ENCODE data around the gene ANKS1B.

The ANKS1B gene

DNA sequence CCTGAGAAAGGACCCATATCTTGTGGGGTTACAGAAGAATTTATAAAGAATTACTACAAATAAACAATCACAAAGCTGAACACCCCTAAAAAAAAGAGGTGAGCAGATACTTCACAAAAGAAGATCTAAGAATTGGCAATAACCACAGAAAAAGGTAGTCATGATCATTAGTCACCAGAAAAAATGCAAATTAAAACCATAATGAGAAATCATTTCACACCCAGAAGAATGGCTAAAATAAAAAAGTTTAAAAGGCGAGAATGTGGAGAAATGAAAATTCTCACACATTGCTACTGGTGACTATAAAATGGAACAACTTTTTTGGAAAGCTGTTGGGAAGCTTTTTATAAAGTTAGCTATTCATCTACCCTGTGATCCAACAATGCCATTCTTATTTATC, 545.3 kb downstream of the ANKS1B start:
- DNase-seq: no peak

DNA sequence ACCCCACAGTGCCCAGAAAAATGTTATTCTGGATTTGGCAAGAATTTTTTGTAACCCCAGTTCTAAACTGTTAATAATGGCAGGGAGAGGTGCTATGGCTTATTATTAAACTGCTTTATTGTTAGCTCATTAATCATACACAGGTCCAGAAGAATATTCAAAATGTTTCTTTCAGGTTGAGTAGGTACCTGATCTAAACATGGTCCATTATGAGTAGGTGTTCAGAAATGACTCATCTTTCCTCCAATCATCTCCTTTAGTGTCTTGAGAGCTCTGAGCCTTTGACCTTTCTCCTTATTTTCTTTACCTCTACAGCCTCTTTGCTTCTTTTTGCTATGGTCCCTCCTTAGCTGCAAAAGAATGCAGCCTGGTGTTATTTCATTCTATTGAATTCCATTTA, 548.2 kb downstream of the ANKS1B start:
- no peak for DNase-seq

DNA sequence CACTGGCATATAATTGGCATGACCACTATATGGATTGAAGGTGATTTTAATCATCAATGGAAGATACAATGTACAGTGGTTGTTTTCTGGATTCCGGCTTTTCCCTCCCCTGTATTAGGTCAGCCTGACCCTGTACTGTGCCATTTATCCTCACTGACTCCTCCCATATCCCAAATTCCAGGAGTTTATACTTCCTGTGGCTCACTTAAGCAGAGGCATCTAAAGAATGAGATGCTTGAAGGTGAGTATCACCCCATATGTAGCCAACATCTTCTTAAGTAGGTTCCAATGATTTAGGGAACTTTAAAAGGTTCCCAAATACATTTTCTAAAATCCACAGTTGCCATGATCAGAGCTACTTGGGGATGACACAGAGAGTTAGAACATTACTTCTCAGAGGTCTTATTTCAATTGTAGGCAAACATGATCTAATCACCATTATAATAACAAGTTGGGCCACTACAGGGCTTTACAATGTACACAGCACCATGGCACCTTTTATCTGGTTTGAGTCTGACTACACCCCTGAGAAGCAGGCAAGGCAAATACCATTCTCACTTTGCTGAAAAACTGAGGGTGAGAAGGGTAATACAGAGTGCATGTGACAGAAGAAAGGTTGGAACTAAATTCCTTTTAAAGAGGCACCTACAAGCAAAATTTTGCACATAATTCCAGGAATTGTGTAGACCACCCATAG, 549.5 kb downstream of the ANKS1B start:
- DNase-seq: no peak

DNA sequence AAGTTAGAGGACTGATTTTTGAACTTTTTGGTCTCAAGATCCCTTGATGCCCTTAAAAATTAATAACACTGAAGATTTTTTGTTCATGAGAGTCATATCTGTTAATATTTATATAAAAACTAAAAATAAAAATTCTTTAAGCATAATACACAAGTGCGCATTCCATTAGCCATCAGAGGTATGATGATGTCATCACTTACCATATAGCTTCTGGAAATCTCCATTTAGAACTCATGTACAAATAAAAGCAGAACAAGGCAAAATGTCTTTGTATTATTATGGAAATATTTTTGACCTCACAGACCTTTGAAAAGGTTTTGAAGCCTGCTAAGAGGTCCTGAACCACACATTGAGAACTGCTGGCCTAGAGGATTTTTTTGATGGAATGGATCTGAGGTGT, 551.6 kb downstream of the ANKS1B start:
- DNase-seq: no peak

DNA sequence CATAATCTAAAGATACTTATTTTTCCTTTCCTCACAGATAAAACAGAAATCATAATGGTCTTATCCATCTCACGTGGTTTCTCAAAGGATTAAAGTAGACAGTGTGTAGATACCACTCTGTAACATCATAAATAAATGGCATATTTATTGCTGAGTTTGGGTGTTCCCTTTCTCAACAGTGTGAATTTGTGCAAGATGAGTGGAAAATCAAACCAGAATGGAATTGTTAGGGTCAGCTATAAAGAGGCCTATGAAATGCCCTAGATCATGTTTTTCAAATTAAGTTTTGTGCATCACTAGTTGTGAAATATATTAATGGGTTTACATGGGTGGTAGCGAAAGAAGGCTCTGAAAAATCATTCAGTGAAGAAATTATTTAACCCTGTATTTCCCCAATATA, 553.5 kb downstream of the ANKS1B start:
- no peak for DNase-seq

DNA sequence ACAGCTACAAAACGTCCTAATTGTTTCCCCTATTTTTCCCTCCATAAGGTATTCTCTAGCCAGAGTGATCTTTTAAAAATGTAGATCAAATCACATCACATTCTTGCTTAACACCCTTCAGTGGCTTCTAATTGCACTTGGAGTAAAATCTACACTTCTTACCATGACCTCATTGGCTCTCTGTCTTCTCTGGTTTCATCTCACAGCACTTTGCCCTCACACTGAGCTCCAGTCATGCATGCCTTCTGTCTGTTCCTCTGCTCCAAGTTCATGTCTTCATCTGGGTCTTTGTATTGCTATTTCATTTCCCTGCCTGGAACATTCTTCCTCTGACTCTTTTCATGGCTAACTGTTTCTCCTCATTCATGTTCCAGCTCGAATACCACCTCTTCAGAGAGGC, 557.6 kb downstream of the ANKS1B start:
- DNase-seq: no peak

DNA sequence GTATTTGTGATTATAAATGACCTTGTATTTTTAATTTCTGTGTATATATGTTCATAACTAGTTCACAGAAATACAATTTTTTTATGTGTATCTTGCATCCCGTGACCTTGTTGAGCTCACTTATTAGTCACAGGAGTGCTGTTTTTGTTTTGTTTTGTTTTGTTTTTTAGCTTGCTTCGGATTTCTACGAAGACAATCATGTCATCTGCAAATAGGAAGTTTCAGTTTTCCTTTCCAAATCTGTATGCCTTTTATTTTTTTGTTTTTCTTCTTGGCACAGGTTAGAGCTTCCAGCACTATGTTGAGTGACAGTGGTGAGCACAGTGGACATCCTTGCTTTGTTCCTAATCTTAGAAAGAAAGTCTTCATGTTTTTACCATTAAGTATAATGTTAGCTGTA, 566.4 kb downstream of the ANKS1B start:
- DNase-seq: no peak

DNA sequence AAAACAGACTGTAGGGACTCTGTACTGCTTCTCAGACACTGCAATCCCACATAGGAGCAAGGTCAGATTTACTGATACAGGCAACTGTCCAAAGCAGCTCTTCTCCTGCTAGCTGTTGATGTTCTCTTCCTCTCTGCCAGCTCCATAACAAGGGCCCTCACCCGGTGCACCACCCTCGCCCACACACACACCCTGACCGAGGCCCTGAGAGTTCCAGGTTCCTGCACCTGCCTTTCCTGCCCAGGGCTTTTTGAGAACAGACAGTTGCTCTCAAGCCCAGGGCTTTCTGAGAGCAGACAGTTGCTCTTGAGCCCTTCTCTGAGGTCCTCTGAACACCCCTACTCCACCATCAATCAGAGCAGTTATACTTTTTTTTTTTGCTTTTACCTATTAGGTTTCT, 571.0 kb downstream of the ANKS1B start:
- no peak for DNase-seq

DNA sequence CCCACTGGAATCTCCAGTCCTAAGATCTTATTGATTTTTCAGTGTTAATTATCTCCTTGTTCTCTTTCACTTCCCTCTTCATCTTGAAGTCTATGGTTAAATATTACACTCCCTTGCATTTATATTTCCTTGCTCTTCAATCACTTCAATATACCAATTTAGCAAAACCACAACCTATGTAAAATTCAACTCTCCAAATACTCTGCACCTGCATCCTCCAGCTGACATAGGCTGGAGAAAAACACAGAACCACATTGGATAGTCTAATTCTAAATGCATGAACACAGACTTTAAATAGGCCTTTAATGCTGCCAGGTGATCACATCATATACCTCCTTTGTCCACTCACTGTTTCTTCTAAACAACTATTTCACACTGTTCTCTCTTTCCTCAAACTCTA, 591.0 kb downstream of the ANKS1B start:
- DNase-seq: no peak

DNA sequence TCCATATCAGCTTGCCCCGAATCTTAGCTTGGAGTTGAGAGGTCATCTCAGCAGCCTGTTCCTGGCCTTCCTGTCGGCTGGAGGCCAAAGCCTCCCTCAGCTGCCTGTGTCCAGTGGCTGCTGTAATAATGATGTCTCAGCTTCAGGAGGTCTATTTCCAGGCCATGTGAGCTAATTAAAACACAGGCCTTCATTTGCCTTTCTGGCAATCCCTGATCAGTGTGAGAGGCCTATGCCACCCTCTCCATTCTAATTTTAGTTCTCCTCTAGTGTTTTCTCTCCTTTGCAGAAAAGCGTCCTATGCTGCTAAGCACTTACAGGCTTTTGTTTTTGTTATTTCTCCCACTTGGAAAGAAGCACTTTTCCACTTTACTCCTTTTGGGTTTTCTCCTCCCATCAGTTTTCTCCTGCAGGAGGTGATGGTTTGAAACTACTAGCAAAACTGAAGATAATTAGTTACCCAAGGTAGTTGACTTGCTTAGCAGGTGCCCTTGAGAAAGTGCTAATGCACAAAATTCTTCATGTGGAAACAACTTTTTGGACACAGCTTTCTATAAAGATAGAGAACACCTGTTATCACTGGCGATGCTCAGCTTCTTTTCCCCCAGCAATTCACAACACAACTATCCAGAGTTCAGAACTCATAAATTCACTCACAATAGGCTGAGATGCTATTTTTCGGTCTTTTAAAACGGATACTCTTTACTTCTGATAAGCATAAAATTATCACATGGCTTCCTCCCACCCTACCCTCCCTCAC, 592.5 kb downstream of the ANKS1B start:
- DNase-seq: no peak

DNA sequence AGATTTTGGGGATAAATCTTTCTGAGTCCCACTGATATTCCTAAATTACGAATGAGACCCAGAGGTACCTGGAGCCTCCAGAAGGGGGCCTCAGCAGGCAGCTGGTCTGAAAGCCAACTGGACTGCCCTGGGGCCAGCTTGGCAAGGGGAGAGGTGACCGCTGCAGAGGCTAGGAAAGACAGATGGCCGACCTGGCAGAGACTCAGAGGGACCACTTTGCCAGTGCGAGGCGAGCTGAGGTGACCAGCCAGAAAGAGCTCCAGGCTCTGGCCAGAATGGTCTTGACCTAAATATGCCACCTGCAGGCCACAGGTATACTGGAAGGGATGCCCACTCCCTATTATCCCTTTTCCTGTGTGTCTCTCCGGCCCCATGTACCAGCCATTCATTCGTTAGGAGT, 594.0 kb downstream of the ANKS1B start:
- DNase-seq: no peak

DNA sequence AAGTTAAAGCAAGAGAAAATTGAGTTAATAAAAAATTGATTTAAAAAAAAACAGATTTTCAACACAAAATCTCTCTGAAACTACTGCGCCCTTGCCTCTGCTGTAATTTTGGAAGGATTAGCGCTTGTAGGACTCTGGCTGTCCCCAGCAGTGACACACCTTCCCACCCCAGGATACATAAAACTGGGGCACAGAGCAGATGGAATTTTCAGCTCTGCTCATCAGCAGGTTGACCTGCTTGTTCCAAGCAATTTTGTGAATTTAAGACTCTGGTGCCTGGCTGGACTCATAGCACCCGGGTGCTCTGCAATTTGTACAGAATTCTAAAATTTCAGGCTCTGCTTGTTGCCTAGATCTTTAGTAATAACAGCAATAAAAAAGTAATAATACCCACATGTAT, 595.0 kb downstream of the ANKS1B start:
- DNase-seq: no peak

DNA sequence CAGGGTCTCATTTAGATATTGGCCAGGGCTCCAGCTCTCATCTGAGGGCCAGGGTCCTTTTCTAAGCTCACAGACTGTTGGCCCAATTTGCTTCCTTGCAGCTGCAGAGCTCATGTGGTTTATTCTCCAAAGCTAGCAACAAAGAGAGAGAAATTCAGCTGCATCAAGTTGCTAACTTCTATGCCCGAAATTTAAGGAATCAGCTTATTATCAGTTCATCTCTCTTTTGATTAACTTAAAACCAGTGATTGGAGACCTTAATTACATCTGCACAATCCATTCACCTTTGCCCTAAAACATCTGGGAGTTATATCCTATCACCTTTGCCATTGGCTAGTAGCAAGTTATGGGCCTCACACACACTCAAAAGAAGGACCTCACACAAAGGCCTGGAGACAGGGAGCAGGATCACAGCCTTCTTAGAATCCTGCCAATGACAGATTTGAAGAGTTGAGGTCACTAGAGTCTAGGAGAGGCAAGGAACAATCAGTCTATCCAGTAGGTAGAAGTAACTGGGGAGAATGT, 596.0 kb downstream of the ANKS1B start:
- DNase-seq: no peak

DNA sequence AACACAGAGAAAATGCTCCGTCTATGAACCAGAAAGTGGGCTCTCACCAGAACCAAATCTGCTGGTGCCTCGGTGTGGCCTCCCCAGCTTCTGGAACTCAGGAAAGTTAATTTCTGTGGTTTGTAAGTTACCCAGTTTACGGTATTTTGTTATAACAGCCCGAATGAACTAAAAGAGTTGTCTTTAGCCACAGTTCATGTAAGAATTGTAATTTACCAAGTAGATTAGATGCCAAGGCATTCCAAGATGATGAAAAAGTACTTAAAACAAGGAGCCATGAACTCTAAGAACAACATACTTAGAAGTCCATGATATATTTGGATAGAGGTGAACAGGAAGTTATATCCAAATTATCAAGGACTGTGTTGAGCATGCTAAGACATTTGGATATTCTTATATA, 597.1 kb downstream of the ANKS1B start:
- DNase-seq: no peak

DNA sequence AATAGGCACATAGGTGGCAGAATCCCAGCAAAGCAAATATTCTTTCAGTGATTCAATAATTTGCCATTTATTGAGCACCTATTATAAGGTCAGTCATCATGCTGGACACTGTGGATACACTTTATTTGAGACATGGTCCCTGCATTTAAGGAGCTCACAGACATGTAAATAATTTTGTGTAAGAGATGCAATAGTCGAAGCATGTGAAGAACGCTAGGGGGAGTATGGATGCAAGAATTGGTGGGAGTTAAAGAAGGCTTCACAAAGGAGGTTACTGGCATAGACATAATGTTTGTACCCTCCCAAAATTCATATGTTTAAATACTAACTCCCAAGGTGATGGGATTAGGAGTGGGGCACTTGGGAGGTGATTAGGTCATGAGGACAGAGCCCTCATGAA, 597.8 kb downstream of the ANKS1B start:
- DNase-seq: no peak

DNA sequence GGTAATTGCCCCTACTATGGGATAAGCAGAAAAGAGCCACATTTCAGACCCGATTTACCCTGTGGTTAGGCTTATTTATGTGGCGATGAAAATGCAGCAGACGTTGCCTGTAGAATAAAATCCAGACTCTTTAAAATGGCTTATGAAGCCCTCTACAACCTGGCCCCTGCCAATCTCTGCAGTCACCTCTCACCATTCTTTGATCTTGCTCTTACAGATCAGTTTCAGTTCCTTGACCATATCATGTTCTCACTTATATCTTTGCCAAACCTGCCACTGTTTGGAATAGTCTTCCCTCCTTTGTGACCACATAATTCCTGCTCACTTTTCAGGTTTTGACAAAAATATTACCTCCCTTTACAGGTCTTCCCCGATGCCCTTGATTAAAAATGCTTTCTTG, 601.5 kb downstream of the ANKS1B start:
- no peak for DNase-seq

DNA sequence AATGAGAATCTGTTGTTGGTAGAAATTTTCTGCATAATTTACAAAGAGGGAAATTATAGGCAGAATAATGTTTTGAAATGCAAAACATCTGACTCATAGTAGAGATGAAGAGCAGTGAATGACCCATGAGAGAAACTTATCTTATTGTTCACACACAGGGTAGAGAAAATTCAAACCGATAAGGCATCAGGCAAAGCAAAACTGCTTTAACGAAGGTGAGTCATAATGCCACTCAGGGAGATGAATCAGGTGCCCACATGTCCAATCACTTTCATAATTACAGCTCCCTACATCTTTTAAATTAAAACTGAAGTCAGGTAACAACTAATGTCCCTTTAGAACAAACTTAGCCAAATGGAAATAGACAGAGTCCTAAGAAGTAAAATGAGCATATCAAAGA, 602.7 kb downstream of the ANKS1B start:
- no peak for DNase-seq

DNA sequence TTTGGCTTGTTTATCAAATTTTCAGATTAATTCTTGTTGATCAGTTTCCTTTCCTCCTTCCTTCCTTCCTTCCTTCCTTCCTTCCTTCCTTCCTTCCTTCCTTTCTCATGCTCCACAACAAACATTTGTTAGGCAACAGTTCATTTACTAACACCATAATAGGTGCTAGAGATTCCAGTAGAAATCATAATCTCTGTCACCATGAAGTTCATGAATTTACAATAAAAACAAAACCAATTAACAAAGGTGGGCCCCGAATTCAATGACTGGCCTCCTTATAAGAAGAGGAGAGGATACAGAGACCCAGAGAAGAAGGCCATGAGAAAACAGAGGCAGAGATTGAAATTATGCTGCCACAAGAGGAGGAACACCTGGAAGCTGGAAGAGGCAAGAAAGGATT, 604.0 kb downstream of the ANKS1B start:
- no peak for DNase-seq

DNA sequence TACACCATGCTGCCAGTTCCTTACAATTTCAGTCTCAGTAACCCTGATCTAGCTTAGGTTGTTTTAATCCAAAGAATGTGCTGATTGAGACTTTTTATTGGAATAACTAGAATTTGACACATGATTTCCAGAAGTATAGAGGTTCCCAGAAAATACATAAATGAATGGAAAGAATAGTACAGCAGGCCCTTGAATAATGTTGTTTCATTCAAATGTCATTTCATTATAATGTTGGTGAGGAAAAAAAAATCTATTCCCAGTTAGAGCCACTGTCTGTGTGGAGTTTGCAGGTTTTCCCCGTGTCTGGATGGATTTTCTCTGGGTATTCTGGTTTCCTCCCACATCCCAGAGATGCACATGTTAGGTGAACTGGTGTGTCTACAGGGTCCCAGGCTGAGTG, 610.7 kb downstream of the ANKS1B start:
- DNase-seq: no peak

DNA sequence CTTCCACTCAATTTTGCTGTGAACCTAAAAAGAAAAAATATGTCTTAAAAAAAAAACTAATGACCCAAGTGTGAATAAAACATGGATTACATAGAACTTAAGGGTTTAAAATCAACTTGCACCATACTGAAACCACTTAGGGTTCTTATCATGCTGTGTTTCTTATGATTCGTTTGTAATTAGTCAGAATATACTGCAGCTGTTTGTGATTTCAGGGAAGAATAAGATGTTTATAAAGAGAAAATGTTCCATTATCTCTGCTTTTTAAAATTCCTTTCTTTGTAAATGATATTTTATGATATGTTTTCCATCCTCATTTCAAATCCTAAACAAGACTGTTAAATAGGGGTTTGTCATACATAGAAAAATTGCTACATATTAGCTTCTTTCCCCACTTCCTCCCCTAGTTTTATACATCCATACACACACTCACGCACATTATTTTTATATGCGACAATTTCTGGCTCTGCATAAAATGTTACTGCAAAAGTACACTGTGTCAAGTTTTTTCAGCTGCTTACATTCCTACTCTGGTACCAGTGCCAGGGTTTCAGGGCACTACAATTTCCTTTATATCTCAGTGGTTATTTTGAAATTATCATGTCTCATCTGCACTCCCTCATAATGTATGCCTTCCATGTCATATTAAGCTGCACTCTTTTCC, 612.3 kb downstream of the ANKS1B start:
- no peak for DNase-seq

DNA sequence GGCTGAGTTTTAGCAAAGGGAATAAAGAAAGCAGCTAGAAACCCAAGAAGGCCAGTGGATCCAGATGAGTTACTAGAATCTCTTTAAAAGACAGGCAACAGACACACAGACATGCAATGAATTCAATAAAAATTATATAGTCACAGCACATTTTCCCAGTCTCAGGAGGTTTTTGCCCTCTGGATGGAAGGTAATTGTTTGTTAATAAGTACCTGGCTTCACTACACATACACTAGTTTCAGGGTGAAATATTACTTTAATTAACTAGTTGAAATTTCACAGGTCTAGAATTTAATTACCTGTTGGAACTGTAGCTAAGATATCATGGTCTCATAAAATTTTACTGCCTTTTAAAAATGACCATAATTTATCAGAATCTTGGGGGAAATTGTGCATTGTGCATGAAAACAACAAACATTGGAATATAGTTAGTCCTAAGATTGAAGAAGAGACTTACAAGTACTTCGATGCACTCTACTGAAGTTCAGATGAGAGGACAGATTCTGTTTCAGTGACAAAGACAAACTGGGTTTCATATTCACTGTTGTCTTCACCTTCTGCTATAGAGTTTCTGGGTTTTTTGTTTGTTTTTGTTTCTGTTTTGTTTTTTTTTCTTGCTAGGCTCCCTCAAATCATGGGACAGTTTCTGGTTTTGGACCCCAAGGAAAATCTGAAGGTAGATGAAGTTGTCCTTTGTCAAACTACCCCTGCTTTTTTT, 614.2 kb downstream of the ANKS1B start:
- DNase-seq: no peak

DNA sequence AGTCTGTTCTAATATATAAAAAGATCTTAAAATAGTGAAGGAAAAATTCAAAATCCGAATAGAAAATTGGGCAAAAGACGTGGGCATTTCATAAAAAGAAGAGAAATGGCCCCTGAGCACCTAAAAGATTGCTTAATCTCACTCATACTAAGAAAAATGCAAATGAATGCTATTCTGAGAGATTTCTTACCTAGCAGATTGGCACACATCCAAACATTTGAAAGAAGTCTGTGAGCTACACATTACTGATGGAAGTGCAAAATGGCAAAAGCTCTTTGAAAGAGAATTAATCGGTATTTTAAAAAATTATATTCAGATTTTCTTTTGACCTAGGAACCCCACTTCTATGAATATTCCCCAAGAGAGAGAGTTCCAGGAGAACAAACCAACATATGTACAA, 617.6 kb downstream of the ANKS1B start:
- no peak for DNase-seq

DNA sequence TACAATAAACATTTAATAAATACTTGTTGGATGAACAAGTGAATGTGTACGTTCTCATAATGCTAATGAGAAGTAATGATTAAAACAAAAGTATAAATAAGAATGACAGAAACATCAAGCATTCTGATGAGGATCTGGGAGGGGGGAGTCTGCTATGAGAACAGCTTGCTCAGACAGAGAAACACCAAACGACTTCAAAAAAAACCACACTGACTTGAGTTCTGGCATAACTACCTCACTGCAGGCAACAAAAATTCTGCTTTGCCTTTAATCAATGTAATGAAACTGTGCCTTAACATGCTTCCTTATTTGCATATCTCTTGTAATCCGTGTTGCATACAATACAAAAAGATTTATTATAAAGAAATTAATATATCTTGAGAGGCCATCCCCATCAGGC, 632.5 kb downstream of the ANKS1B start:
- DNase-seq: no peak
